ENCODE data around the gene PRKACA.
A peak's percentile ranks its signal among the peaks of the same experiment; 100 is the strongest.

Gene PRKACA

DNA sequence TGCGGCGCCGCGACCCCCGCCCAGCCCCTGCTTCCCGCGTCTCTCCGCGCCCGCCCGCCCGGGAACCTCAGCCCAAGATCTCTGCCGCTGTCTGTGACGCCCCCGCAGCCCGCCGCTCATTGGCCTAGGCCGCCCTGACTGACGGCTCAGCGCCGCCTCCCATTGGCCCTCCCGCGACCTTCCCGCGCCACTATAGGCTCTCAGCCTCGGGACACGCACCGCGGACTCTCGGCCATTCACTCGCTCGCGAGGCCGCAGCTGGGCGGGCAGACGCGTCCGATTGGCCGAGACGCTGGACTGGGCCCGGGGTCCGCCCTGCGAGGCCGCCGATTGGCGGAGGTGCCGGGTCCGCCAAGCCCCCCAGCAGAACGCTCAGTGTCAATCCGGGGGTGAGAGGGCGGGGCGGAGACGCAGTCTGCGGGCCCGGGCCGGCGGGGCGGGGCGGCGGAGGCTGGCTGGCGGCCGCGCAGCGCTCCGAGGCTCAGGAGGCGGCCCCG lies at the start of gene PRKACA:
PRKACA (minus strand) TSS at position 95 of the 497 bp plus-strand sequence. CDS start 215 bp downstream, outside the sequence.
- DNase-seq: peak; percentile 98

DNA sequence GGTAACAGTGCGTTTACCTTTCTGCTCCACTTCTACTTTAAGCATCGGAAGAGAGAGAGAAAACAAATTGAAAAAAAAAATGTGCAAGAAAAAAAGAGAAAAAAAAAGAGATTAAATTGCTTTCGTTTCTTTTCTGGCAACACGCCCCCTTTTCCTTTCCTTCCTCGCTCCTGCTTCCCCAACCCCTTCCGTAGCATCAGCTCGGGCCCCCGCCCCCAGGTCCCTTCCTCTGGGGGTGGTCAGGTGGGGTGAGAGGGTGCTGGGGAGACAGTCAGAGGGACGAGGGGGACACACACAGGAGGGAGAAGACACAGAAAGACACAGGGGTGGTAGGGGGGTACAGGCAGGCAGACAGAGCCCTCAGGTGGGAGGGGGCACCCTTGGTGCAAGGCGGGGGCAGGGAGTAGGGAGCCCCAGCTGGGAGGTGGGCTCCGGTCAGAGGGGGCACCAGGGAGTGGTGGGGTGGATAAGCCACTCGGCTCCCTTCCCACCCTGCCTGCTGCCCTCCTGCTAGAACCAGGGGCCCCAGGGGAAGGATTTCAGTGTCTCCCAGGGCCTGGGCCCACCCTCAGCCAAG lies 49.5 kb upstream of the PRKACA start:
- no peak for DNase-seq

DNA sequence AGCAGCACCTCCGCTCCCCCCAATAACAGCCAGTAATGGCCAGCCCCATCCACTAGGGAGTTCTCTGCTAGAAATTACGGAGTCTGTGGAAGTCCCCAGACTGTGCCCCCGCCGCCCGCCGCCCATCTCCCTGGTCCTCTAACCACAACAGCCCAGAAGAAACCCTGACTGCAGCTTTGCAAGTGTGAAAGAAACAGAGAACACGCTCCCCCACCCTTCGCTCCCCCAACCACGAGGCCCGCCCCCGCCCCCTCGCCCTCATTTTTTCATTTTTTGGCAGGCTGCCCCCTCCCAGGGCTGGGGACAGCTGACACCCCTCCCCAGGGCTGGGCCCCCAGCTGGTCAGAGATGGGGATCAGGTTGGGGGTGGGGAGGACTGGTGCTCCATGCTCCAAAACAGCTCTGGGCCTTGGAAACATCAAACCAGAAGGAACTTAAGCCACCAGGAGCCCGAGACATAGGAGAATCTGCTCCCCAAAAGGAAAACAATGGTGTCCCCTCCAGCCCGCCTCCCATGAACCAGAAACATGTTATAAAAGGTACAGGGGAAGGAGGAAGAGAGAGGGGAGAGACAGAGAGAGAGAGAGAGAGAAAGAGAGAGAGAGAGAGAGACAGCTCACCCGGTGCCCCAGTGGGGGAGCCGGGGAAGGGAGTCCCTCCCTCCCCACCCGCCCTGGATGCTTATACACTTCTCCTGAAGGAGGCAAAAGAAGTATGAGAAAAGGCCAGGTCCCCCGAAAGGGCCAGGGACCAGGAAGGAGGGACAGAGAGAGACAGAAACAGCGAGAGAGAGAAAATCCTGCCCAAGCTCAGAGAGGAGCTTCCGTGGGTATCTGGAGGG lies 48.6 kb upstream of the PRKACA start:
- no peak for DNase-seq

DNA sequence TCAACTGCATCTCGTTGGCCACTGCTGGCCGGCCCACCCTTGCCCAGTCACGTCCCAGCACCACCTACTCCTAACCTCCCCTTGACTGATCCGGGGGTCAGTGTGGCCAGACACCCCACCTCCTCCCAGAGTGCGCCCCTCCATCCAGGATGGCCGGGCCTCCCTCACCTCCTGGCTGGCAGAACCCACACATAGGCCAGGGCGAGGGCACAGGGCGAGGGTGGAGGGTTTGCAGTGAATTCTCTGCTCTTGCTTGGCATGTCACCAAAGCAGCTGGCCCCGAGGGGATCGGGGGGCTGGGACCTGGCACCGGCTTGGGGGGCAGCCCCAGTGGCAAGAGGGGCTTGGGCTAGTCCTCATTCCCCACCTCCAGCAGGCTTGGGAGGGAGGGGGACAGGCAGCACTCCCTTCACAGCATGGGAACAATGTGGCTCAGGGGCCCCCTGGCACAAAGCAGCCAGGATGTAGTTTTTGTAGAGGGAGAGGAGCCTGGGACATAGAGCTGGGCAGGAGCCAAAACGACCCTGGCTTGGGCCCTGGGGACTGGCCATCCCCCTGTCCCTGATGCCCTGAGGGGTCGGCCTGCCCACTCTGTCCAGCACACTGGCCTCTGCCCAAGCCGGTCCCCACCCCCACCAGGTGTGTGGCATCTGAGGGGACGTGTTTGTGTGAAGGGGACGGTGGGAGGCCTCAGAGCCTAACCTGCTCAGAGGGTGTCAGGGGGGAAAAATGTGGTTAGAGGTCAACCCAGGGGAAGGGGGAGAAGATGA lies 47.3 kb upstream of the PRKACA start:
- DNase-seq: no peak

DNA sequence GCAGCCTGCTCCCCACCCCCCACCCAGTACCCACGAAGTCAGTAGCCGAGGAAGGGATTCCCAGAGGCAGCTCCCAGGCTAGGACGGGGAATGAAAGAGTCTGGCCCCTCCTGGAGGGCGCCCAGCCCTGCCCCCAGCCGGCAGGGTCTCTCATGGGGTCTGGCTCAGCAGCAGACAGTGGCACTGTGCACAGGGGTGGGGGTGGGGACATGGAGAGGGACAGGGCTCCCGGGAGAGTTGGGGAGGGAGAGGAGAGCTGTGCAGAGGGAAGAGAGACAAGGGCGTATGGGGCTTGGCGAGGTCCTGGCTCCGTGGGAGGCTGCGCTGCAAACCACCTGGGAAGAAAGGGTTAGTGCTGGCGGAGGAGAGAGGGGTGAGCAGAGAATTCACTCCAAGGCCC lies 46.5 kb upstream of the PRKACA start:
- no peak for DNase-seq

DNA sequence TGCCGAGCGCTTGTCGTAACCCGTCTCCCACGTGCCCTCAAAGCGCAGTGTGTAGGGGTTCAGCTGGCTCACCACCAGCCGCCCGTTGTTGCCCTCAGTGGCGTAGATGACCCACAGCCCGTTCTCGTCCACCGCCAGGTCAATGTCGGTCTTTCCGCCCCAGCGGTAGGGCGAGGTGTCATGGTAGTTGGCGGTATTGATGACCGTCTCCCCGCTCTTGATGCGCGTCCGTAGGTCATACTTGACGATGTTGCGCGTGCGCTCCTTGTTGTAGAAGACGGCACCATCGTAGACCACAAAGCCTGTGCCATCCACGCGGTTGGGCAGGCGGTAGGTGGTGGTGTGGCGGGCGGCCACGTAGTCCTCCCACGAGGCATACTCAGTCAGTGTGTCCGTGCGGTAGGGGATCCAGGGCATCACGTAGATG lies 45.3 kb upstream of the PRKACA start:
- no peak for DNase-seq

DNA sequence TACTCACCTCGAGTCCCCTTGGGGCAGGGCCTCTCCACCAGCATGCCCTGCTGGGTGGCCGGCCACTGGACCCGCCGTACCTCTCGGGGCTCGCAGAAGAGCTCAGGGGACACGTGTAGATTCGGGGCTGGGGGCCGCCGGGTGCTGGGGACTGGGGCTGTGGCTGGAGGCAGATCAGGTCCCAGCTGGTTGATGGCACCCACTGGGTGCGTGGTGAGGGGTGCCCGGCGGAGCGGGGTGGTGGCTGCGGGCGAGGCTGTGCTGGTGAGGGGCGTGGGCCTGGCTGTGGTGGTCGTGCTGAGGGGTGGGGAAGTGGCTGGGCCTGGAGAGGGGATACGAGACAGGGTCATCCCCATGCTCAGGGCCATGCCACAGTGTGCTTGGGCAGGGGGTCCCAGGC lies 43.7 kb upstream of the PRKACA start:
- no peak for DNase-seq

DNA sequence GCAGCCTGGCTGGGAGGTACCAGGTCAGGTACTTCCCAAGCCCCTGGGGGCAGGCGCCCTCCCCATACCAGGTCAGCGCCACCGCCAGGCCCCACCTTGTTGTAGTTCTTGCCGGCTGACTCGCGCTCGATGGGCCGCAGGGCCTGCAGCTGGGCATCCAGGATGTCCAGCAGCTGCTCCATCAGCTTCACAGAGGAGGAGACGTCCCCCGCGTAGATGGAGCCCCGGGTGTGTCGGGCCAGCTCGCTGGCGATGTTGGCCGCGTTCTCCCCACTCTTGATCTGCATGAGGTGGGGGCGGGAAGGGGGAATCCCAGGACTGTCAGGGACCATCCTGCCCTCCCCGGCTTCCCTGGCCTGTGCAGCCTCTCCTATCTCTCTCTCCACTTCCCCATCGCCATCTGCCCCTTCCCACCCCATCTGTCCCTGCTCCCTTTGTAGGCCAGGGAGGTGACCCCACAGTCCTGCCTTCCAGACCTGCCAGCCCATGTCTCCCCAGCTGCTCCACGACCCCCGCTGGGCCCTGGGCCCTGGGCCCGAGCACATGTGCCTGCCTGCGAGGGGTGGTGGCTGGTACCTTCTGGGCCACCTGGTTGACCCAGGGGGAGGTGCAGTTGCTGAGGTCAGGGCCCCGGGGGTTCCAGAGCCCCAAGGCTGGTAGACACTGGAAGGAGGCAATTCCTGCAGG lies 42.6 kb upstream of the PRKACA start:
- DNase-seq: no peak

DNA sequence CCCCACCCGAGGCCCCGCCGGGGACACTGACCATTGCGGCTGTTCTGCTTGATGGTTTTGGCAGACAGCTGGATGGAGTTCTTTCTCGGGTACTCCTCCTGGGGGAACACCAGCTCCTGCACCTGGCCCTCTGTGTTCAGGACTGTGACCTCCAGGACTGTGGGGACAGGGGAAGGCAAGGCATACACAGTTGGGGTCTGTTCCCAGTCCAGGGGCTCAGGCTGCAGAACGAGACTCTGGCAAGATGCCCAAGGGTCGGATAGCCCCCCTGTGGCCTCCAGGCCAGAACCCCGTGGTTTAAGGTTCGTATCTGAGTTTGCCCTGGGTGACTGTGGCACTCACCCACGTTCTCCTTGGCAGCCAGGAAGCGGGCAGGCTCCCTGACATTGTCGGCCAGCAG lies 41.5 kb upstream of the PRKACA start:
- DNase-seq: no peak

DNA sequence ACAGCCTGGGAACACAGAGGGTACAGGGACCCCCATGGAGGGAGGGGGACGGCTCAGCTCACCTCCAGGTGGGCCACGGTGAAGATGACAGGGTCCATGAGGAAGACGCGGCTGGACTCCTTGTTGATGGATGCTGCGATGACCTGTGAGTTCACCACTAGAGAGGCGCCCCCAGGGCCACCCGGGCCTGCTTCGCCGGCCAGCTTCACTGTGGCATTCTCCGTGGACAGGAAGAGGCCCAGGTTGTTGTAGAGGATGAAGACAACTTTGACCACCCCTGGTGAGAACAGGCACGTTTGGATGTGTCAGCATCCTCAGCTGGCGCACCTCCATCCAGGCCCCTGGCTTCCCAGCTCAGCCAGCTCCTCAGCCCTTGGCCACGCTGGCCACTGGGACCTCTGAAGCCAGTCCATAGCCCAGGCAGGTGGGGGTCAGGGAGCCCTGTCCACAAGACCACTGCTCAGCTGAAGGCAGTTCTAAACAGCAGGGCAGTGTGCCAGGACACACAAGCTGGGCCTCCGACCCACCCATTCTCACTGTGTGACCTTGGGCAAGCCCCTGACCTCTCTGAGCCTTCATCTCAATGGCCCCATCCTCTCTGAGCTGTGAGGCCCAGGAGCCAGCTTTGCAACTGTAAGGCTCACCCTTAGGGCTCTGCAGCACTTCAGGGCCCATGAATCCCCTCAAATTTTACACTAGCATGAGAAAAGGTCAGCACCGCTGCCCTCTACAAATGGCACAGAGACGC lies 40.9 kb upstream of the PRKACA start:
- no peak for DNase-seq

DNA sequence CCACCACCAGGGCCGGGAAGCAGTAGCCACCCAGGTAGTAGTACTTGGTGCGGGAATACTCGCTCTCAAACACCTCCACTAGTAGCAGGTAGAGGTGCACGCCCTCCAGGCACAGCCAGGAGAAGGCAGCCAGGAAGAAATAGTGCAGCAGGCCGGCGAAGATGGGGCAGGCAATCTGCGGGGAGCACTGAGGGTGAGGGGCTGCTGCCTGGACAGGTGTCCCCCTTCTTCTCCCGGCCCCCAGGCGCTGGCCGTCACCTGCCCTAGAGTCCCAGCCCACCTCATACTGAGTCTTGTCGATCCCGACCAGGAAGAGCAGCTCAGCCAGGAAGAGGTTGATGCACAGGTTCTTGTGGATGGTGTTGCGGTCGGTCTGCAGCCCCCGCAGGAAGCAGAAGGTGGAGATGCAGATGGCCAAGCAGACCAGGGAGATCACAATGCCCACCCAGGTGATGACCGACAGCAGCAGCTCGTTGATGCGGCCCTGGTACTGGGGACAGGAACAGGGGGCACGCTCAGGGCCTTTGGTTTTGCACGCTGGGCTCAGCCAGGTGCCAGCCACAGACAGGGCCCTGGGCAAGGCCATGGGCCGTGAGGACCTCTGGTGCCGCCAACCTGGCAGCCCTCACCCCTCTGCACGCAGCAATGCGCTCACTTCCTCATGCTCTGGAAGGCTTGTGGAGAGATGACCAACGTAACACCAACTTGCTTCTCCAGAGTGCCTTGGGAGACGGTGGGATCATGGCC lies 39.6 kb upstream of the PRKACA start:
- DNase-seq: no peak

DNA sequence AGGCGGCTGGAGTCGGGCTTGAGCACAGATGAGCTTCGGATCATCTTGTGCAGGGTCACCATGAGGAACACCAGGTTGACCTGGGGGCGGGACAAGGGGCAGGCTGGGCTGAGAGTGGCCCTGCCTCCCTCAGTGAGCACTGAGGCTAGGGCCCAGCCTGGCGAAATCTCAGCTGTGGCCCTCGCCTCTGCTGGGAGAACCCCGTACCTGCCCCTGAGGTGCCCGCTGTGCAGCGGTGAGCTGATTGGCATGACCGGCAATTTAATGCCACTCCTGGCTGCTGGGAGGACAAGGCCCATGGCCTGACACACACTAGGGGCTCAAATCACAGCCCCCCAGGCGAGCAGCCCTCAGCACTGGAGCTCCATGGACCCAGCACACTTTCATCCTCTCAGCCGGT lies 38.6 kb upstream of the PRKACA start:
- no peak for DNase-seq

DNA sequence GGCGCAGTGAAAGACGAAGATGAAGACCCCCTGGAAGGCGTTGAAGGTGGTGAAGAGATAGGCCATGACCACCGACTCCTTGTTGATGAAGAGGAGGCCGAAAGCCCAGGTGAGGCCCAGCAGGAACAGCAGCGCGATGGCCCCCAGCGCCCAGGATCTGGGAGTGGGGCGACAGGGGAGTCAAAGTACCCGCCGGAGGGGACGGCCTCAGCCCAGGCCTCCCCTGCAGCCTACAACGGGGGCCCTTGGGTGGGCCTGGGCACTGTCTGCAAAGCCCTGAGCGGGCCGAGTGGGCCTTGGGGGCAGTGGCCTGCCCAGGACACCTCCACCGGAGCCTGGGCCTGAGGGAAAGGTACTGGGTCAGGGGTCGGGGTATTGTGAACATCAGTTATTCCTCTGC lies 37.8 kb upstream of the PRKACA start:
- no peak for DNase-seq

DNA sequence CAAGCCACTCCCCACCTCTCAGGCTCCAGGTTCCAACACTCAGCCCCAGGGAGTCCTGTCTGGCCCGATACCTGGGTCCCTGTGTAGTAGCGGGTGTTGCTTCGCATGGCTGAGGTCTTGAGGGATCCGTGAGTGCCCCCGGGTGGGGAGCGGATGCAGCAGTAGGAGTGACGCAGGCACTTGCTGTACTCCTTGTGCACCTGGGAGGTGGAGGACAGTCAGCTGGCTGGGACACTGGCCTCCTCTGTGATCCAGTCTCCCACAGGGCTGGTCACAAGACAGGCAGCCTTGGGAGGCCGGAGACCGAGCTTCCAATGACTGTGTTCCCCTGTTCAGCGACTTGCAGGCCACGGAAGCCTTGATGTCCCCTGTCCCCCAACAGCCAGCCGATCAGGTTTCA lies 35.2 kb upstream of the PRKACA start:
- no peak for DNase-seq

DNA sequence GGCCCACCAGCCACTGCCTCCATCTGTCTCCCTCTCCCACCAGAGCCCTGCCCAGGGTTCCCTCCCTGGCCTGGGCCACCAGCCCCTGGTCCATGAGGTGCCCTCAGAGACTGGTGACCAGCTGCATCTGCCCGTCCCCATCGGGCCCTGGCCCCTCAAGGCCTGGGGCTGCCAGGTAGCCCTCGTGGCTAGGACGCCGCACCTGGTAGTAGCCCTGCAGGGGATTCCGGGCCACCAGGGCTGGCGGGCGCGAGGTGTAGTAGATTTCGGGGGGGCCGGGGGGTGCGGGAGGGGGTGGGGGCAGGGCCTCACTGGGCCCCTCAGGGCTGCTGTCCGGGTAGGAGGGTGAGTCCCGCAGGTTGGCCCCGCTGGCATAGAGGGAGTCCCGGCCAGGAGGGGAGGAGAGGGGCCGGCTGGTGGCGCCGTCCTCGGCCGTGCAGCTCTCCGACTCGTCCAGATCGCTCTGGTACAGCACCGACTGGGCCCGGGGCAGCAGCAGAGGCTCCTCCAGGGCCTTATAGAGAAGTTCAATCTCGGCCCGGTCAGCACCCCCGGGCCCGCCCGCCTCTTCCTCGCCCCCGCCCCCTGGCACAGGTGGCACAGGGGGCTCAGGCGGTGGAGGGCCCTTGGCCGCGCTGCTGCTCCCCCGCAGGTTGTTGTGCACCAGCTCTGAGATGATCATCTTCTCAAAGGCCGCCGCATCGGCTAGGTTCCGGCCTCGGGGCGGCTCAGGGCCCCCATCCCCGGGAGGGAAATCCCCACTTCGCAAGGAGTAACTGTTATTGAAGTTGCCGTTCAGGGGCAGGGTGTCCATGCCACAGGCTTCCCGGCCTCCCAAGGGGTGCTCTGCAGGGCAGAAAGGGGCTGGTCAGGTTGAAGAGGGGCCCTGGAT lies 33.5 kb upstream of the PRKACA start:
- DNase-seq: no peak

DNA sequence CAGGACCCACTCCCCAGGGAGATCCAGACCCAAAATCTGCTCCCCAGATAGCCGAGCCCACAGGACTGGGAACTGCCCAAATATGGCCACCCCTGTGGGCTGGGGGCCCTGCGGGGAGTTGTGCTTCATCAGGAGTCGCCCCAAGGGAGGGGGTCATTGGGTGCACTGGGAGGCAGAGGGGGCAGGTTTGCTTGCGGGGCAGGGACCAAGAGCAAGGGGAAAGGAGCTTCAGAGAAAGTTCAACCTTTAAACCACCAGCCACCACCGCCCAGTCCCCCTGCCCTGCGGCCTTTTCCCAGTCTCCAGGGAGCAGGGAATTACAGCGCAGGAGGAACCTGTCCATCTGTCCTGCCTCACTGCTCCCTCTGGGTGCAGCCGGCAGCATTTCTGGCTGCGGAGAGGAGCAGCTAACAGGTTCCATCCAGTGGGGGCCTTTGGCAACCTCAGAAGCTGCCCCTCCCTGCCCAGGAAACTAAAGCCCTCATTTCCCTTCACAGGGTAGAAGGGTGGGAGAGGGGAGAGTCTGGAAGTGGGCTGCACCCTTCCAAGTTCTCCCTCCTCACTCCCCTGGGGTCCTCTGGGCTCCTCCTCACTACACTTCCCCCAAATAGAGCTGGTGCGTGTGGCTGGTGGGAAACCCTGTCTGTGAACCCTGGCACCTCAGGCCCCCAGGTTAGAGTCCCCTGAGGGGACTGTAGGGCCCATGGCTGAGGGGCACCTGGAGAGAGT lies 32.6 kb upstream of the PRKACA start:
- DNase-seq: no peak

DNA sequence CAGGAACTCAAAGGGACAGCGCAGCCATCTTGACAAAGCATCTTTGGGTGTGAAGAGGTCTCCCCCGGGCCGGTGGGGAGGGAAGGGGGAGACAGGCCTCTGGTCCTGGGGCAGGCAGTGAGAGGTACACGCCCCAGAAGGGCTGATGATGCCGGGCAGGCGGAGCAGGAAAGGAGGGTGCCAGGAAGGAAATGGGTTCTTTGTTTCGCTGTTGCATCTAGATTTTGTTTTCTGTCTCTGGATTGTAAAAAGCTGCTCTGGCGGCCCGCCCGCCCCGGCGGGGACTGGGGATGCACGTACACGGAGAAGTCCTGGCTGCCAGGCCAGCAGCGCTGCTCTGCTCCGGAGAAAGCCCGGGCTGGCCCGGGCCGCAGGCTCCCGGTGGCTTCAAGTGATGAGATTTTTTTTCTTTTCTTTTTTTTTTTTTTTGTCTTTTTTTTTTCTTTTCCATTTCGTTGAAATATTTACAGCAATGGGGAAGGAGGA lies 32.0 kb upstream of the PRKACA start:
- DNase-seq: no peak

DNA sequence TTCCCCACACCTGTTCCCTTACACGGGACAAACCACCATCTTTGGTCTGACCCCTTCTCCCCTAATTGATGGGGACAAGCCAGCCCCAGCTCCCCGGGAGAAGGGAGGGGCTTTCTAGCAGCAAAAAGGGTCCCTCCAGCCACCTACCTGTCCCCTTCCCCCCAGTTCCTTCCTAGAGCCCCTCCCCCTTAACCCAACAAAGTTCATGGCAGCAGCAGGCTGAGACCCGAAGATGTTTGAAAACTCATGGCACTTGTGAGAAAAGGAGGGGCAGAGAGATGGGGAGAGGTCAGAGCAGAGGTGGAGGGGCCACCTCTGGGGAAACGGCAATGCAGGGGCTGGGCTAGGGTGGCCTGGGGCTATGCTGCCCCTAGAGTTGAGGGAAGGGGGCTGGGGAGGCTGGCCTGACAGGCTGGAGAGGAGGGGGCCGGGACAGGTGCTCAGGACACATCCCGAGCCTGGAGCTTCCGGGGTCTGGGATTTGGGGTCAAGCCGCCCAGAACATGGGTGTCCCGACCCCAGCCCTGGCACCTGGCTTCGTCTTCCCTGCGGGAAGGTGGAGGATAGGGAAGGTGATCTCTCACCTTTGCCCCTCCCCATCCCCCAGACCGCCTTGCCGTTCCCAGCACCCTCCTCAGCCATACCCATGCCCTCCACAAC lies 31.3 kb upstream of the PRKACA start:
- no peak for DNase-seq

All from NCI-H774 (cell line).